ENCODE data around the gene CPT1C. TPM values are rescaled to one million over a fixed set of nuclear protein-coding genes. Genes with fewer than 3 reads are reported as not detected.

The CPT1C gene
- 11.0 to 15.0 TPM (median 14.0 TPM) in 5 replicates for total RNA-seq (2022; extraction: Qiagen RNA extraction)

GRCh38 chr19:49690656-49691242 lies at the start of gene CPT1C:
Gene CPT1C, plus strand, starts transcription at chr19:49691116. Its CDS starts 1,137 bp downstream, at chr19:49692253.

GRCh38 chr19:49641688-49642491 lies 49.0 kb upstream of the CPT1C start, which contains the start of gene SCAF1:
Gene SCAF1, plus strand, starts transcription at chr19:49642209. Its CDS starts 2,818 bp downstream, at chr19:49645027.

DNA sequence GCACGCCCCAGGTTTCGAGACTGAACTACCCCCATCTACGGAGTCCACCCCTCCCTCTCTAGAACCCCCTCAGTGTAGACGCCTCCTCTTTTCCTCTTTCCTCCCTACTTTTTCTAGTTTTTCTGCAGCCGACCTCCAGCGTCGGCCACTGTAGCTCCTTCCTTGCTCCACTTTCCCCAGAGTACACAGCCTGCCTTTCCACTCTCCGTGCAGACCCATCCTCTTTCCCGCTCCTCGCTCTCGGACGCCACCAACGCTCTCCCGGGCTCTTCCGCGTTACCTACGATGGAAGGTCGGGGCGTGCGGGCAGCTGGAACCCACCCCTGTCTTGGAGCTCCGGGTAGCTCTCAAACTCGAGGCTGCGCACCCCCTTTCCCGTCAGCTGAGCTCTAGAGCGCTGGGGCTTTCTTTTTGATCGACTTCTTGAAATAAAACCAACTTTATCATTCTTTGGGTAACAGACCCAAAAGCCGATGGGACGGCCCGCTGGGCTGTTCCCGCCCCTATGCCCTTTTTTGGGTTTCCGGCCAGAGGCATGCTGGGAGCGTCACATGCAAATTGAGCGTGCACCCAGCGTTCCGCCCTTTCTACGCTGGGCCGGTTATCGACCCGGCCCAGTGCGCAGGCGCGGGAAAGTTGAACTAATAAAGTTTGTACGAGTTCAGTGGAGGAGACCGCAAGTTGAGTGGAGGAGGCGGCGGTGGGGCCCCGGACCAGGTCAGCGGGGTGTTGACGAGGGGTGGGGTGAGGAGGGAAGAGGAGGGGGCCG lies 25.4 kb upstream of the CPT1C start, which contains the start of the genes BCL2L12 and IRF3:
Gene BCL2L12, plus strand, starts transcription at position 583 of the 769 bp plus-strand sequence. CDS start 760 bp downstream, outside the sequence.
Gene IRF3, minus strand, starts transcription at position 507 of the 769 bp plus-strand sequence. CDS start 1,019 bp downstream, outside the sequence.

GRCh38 chr19:49677231-49677900 lies 13.6 kb upstream of the CPT1C start, which contains the start of gene PRMT1:
Gene PRMT1, plus strand, starts transcription at chr19:49677271. Its CDS starts 10 bp downstream, at chr19:49677281.

DNA sequence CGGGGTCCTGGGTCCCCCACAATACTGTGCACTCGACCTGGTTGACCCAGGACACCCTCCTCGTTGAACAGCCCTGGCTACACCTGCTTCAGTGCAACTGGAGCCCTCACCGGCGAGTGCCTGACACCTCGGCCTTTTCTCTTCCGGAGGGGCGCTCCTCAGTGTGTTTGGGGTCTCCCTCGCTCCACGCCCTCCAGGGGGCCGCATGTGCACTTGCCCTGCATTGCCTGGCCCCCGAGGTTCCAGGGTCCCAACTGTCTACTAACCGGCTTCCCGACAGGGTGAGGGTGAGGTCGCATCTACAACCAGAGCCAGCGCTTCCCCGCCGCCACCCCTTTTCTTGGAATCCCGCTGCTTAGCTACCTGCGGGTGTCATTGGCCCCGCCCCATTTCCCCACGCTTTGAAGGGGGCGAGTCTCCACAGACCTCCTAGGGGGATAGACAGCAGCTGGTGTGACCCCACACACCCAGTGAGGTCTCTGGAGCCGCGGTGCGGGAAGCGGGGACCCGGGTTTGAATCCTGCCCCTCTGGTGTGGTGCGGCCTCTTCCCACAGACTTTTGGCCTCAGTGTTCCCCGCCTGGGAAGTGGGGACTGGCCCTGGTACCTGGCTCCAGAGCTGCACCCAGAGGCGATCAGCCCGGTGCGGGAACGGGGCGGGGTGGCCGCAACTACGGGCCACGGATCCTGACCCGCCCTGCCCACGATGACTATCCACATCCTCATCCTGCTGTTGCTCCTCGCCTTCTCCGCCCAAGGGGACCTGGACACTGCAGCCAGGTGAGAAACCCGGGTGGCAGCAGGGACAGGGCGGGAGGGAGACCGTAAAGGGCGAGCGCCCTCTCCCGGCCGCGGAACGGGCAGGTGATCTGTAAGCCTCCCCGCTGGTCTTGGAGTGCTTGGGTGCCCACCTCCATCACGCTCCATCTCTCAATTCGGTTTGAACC lies 1.5 kb upstream of the CPT1C start, which contains the start of gene ADM5:
Gene ADM5, plus strand, starts transcription at position 462 of the 946 bp plus-strand sequence. Its CDS starts 244 bp downstream, at position 706.

GRCh38 chr19:49763230-49763629 lies 72.3 kb downstream of the CPT1C start, which contains the start of gene TSKS:
Gene TSKS, minus strand, starts transcription at chr19:49763306. Its CDS starts 59 bp downstream, at chr19:49763247.

Other genes with a start within 250 kb of the CPT1C start
- gene SLC17A7, start 249.6 kb upstream of the CPT1C start, total RNA-seq (2022; extraction: Qiagen RNA extraction), result 0.44 to 0.71 TPM (median 0.55 TPM) in 5 replicates
- gene PIH1D1, start 239.3 kb upstream of the CPT1C start, total RNA-seq (2022; extraction: Qiagen RNA extraction), result 85.8 to 96.7 TPM (median 90.5 TPM) in 5 replicates
- 14.4 to 28.1 TPM (median 24.4 TPM) in 5 replicates for gene ALDH16A1, start 237.9 kb upstream of the CPT1C start, total RNA-seq (2022; extraction: Qiagen RNA extraction)
- gene FLT3LG, start 216.9 kb upstream of the CPT1C start, total RNA-seq (2022; extraction: Qiagen RNA extraction), result 1.1 to 1.4 TPM (median 1.3 TPM) in 5 replicates
- gene RPL13A, start 203.5 kb upstream of the CPT1C start, total RNA-seq (2022; extraction: Qiagen RNA extraction), result 3,905 to 4,301 TPM (median 4,085 TPM) in 5 replicates
- 3,769 to 4,865 TPM (median 3,847 TPM) in 5 replicates for gene RPS11, start 194.7 kb upstream of the CPT1C start, total RNA-seq (2022; extraction: Qiagen RNA extraction)
- gene FCGRT, start 178.5 kb upstream of the CPT1C start, total RNA-seq (2022; extraction: Qiagen RNA extraction), result 26.4 to 32.0 TPM (median 29.2 TPM) in 5 replicates
- gene RCN3, start 163.1 kb upstream of the CPT1C start, total RNA-seq (2022; extraction: Qiagen RNA extraction), result 1.3 to 2.9 TPM (median 2.3 TPM) in 5 replicates
- 88.3 to 108 TPM (median 105 TPM) in 5 replicates for gene NOSIP, start 110.6 kb upstream of the CPT1C start, total RNA-seq (2022; extraction: Qiagen RNA extraction)
- 0.44 to 1.1 TPM (median 0.75 TPM) in 5 replicates for gene PRRG2, start 109.8 kb upstream of the CPT1C start, total RNA-seq (2022; extraction: Qiagen RNA extraction)
- gene PRR12, start 99.9 kb upstream of the CPT1C start, total RNA-seq (2022; extraction: Qiagen RNA extraction), result 25.0 to 35.5 TPM (median 34.0 TPM) in 5 replicates
- gene RRAS, start 51.0 kb upstream of the CPT1C start, total RNA-seq (2022; extraction: Qiagen RNA extraction), result 99.6 to 157 TPM (median 144 TPM) in 5 replicates
- gene SCAF1, start 48.9 kb upstream of the CPT1C start, total RNA-seq (2022; extraction: Qiagen RNA extraction), result 39.5 to 69.3 TPM (median 65.3 TPM) in 5 replicates
- gene IRF3, start 25.3 kb upstream of the CPT1C start, total RNA-seq (2022; extraction: Qiagen RNA extraction), result 74.8 to 117 TPM (median 95.5 TPM) in 5 replicates
- 53.4 to 73.8 TPM (median 70.9 TPM) in 5 replicates for gene BCL2L12, start 25.2 kb upstream of the CPT1C start, total RNA-seq (2022; extraction: Qiagen RNA extraction)
- 403 to 432 TPM (median 421 TPM) in 5 replicates for gene PRMT1, start 13.8 kb upstream of the CPT1C start, total RNA-seq (2022; extraction: Qiagen RNA extraction)
- 3.6 to 7.2 TPM (median 5.1 TPM) in 5 replicates for gene ADM5, start 1.5 kb upstream of the CPT1C start, total RNA-seq (2022; extraction: Qiagen RNA extraction)
- gene TSKS, start 72.2 kb downstream of the CPT1C start, total RNA-seq (2022; extraction: Qiagen RNA extraction), result not detected in 5 replicates
- gene AP2A1, start 75.9 kb downstream of the CPT1C start, total RNA-seq (2022; extraction: Qiagen RNA extraction), result 40.1 to 57.8 TPM (median 55.4 TPM) in 5 replicates
- gene FUZ, start 122.2 kb downstream of the CPT1C start, total RNA-seq (2022; extraction: Qiagen RNA extraction), result 13.3 to 16.4 TPM (median 14.5 TPM) in 5 replicates
- gene MED25, start 127.2 kb downstream of the CPT1C start, total RNA-seq (2022; extraction: Qiagen RNA extraction), result 45.8 to 71.0 TPM (median 68.3 TPM) in 5 replicates
- gene PTOV1, start 160.0 kb downstream of the CPT1C start, total RNA-seq (2022; extraction: Qiagen RNA extraction), result 109 to 158 TPM (median 143 TPM) in 5 replicates
- gene PNKP, start 176.5 kb downstream of the CPT1C start, total RNA-seq (2022; extraction: Qiagen RNA extraction), result 42.9 to 59.9 TPM (median 52.0 TPM) in 5 replicates
- 67.2 to 121 TPM (median 103 TPM) in 5 replicates for gene AKT1S1, start 186.2 kb downstream of the CPT1C start, total RNA-seq (2022; extraction: Qiagen RNA extraction)
- 17.4 to 22.9 TPM (median 20.4 TPM) in 5 replicates for gene TBC1D17, start 186.6 kb downstream of the CPT1C start, total RNA-seq (2022; extraction: Qiagen RNA extraction)
- 0.35 to 0.71 TPM (median 0.59 TPM) in 5 replicates for gene IL4I1, start 205.8 kb downstream of the CPT1C start, total RNA-seq (2022; extraction: Qiagen RNA extraction)
- gene ATF5, start 238.1 kb downstream of the CPT1C start, total RNA-seq (2022; extraction: Qiagen RNA extraction), result 39.0 to 57.8 TPM (median 54.8 TPM) in 5 replicates
- 66.7 to 94.5 TPM (median 87.1 TPM) in 5 replicates for gene NUP62, start 238.4 kb downstream of the CPT1C start, total RNA-seq (2022; extraction: Qiagen RNA extraction)